Left lobe of liver (tissue), 2 donors: ENCODE data around the gene ATP11C. TPM values are rescaled to one million over a fixed set of nuclear protein-coding genes. Genes with fewer than 3 reads are reported as not detected.

Experiments
- ATAC-seq: fragments of 200-7000 bp; cut with Tn5 transposase; one replicate; pipeline ENCODE4 v1.9.1; 2020; ENCODE audit warnings: mild to moderate bottlenecking, moderate library complexity
- DNase-seq: peaks from one replicate; pipeline ENCODE4 v3.0.0-alpha.2; 2020; ENCODE audit warnings: low spot score
- total RNA-seq: library from RNA; stranded (reverse); gene quantifications from one replicate; pipeline ENCODE4 v1.2.1, GENCODE V29; 2021
- donor health status: DM: no; HTN: no; CAD: no; lungs with moderate emphysema.
- donor health status: DM: no; HTN: yes; CAD: no.

The ATP11C gene
- total RNA-seq, 1 donor from 2014 or later, result 29.3 TPM

GRCh38 chrX:139815771-139816170 lies 117.1 kb downstream of the ATP11C start:
- no peak for DNase-seq
- ATAC-seq, result no peak

GRCh38 chrX:139811942-139812629 lies 120.8 kb downstream of the ATP11C start:
- no peak for DNase-seq
- ATAC-seq, result no peak

- ATAC-seq (no peak), DNase-seq (no peak)
Measured at GRCh38 chrX:139804482-139804881, 128.4 kb downstream of the ATP11C start.

GRCh38 chrX:139803224-139803623 lies 129.6 kb downstream of the ATP11C start:
- DNase-seq, result no peak
- ATAC-seq, result no peak

- DNase-seq (no peak), ATAC-seq (peak; percentile 55)
Measured at GRCh38 chrX:139802048-139802447, 130.8 kb downstream of the ATP11C start.

GRCh38 chrX:139801397-139801813 lies 131.4 kb downstream of the ATP11C start:
- DNase-seq, result no peak
- no peak for ATAC-seq

- ATAC-seq (no peak), DNase-seq (no peak)
Measured at GRCh38 chrX:139798701-139799100, 134.2 kb downstream of the ATP11C start.

GRCh38 chrX:139795196-139795595 lies 137.7 kb downstream of the ATP11C start:
- no peak for DNase-seq
- no peak for ATAC-seq

GRCh38 chrX:139787601-139788000 lies 145.3 kb downstream of the ATP11C start:
- no peak for ATAC-seq
- no peak for DNase-seq

- no peak for ATAC-seq
- no peak for DNase-seq
Measured at GRCh38 chrX:139784807-139785206, 148.0 kb downstream of the ATP11C start.

- DNase-seq, result no peak
- peak; percentile 56 for ATAC-seq
Measured at GRCh38 chrX:139783959-139784358, 148.9 kb downstream of the ATP11C start.

GRCh38 chrX:139783030-139783429 lies 149.8 kb downstream of the ATP11C start:
- no peak for ATAC-seq
- no peak for DNase-seq

GRCh38 chrX:139776599-139776998 lies 156.3 kb downstream of the ATP11C start:
- ATAC-seq, result no peak
- DNase-seq, result no peak

- ATAC-seq, result no peak
- no peak for DNase-seq
Measured at GRCh38 chrX:139770366-139770765, 162.5 kb downstream of the ATP11C start.

GRCh38 chrX:139766545-139766983 lies 166.3 kb downstream of the ATP11C start:
- no peak for DNase-seq
- ATAC-seq, result no peak

- ATAC-seq (no peak), DNase-seq (no peak)
Measured at GRCh38 chrX:139762400-139763183, 170.3 kb downstream of the ATP11C start.

GRCh38 chrX:139759637-139760036 lies 173.2 kb downstream of the ATP11C start:
- peak; percentile 39 for ATAC-seq
- DNase-seq, result no peak

GRCh38 chrX:139758809-139759208 lies 174.0 kb downstream of the ATP11C start:
- ATAC-seq (no peak), DNase-seq (no peak)

- ATAC-seq, result no peak
- no peak for DNase-seq
Measured at GRCh38 chrX:139758250-139758649, 174.6 kb downstream of the ATP11C start.

- DNase-seq (no peak), ATAC-seq (no peak)
Measured at GRCh38 chrX:139751053-139751452, 181.8 kb downstream of the ATP11C start.

- DNase-seq (no peak), ATAC-seq (peak; percentile 71)
Measured at GRCh38 chrX:139750390-139750789, 182.5 kb downstream of the ATP11C start.

- ATAC-seq, result no peak
- no peak for DNase-seq
Measured at GRCh38 chrX:139739138-139739537, 193.7 kb downstream of the ATP11C start.
